Nephron (organoid): ENCODE data around the gene TRUB2.
A peak's percentile ranks its signal among the peaks of the same experiment; 100 is the strongest.

ENCODE experiments used
- H3K27ac Mint-ChIP-seq, 3 experiments: 2 replicates each; pipeline ENCODE4 v1.8.0; 2020; ENCODE audit warnings: mixed read lengths in 3 of 3, mild to moderate bottlenecking in 2 of 3, moderate library complexity in 1 of 3
- H3K27me3 Mint-ChIP-seq: 2 replicates; pipeline ENCODE4 v1.8.0; 2021; ENCODE audit warnings: low read depth, mild to moderate bottlenecking, moderate library complexity, mixed read lengths
- H3K36me3 Mint-ChIP-seq: 2 replicates; pipeline ENCODE4 v1.8.0; 2020; ENCODE audit warnings: low read depth, mixed read lengths
- H3K4me1 Mint-ChIP-seq: 2 replicates; pipeline ENCODE4 v1.8.0; 2020; ENCODE audit warnings: mixed read lengths
- H3K4me3 Mint-ChIP-seq, 3 experiments: 2 replicates each; pipeline ENCODE4 v1.8.0; 2020; ENCODE audit warnings: mild to moderate bottlenecking in 3 of 3, mixed read lengths in 3 of 3, moderate library complexity in 2 of 3
- H3K9me3 Mint-ChIP-seq: 2 replicates; pipeline ENCODE4 v1.8.0; 2020; ENCODE audit warnings: mixed read lengths
- TF ChIP-seq, protein P1 (sequence below), 3 experiments: fragments of 200-600 bp; sonication (generic); IDR thresholded peaks; one replicate each; pipeline ENCODE4 v1.5.0; 2021; ENCODE audit warnings: antibody characterized with exemption in 3 of 3; ENCODE audit not compliant: unreplicated experiment in 3 of 3

TRUB2 gene

DNA sequence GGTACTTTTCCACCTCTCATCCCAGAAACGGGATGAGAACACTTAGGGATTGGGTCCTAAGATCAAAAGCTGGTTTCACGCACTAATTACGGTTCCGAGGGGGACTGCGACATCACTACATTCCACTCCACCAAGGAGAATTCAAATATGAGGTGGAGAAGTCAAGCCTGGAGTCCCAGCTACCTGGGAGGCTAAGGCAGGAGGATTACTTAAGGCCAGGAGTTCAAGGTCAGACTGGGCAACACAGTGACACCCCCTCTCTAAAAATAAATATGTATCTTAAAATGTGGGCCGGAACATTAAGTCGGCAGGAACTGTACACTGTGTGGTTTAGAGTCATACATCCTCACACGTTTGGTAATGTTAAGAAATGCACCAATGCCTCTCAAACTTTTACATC is 48.0 kb downstream of the TRUB2 start:
- H3K36me3 Mint-ChIP-seq = peaks cover 24% of the 10 kb centered on the region
- H3K4me1 Mint-ChIP-seq = peaks cover 28% of the 10 kb centered on the region
- H3K4me3 Mint-ChIP-seq = peak overlapping the region; percentile 96 to 98 (median 98)
- H3K9me3 Mint-ChIP-seq = no peaks in the 10 kb centered on the region
- TF ChIP-seq, protein P1, sequence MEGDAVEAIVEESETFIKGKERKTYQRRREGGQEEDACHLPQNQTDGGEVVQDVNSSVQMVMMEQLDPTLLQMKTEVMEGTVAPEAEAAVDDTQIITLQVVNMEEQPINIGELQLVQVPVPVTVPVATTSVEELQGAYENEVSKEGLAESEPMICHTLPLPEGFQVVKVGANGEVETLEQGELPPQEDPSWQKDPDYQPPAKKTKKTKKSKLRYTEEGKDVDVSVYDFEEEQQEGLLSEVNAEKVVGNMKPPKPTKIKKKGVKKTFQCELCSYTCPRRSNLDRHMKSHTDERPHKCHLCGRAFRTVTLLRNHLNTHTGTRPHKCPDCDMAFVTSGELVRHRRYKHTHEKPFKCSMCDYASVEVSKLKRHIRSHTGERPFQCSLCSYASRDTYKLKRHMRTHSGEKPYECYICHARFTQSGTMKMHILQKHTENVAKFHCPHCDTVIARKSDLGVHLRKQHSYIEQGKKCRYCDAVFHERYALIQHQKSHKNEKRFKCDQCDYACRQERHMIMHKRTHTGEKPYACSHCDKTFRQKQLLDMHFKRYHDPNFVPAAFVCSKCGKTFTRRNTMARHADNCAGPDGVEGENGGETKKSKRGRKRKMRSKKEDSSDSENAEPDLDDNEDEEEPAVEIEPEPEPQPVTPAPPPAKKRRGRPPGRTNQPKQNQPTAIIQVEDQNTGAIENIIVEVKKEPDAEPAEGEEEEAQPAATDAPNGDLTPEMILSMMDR (IDR thresholded peaks at IDR 0.05; ENCODE audit: unreplicated experiment in 3 of 3) = no peak
- H3K27me3 Mint-ChIP-seq = no peaks in the 10 kb centered on the region
- H3K27ac Mint-ChIP-seq = peak overlapping the region in 1 of 3 experiments; percentile 57

DNA sequence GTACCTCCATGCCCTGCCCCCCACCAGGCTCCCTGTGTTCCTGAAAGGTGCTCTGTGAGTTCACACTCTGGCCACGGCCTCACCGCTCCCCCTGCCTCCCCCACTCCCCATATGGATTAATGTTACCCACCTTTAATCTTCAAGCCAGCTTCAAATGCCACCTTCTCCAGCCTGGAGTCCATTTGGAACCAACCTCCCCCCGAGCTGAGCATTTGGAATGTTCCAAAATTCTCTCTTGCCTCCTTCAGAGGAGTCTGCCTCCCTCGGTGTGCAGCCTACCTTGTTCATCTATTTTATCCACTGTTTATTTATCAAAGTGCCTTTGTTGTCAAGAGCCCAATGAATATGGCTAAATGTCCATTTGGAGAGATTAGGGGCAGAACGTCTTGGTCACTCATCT is 50.7 kb downstream of the TRUB2 start:
- Mint-ChIP-seq H3K4me3 (no peak overlapping the region), H3K27ac (no peak overlapping the region), H3K36me3 (peaks cover 39% of the 10 kb centered on the region), H3K9me3 (no peaks in the 10 kb centered on the region), H3K27me3 (no peaks in the 10 kb centered on the region), H3K4me1 (peaks cover 13% of the 10 kb centered on the region)
- TF ChIP-seq, protein P1 (IDR thresholded peaks at IDR 0.05; ENCODE audit: unreplicated experiment in 3 of 3) = no peak

DNA sequence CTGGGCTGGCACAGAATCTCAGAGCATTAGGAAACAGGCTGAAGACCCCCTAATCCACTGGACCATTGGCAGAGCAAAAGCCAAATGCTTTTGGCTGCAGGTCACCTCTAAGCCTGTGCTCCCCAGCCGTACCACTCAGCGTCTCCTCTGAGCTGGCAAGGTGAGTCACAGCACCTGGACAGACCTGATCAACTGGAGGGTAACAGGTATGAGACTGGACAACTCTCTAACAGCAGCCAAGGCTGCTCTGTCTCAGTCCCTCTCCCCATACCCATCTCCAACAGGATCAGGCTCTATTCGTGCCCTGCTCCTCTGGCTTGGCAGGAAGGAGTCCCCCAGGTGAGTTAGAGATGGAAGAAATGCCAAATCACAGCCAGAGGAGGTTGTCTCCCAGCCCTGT is 51.1 kb downstream of the TRUB2 start:
- Mint-ChIP-seq H3K9me3 (no peaks in the 10 kb centered on the region), H3K27me3 (no peaks in the 10 kb centered on the region), H3K36me3 (peaks cover 43% of the 10 kb centered on the region), H3K27ac (no peak overlapping the region), H3K4me3 (no peak overlapping the region), H3K4me1 (peaks cover 13% of the 10 kb centered on the region)
- TF ChIP-seq, protein P1 (IDR thresholded peaks at IDR 0.05; ENCODE audit: unreplicated experiment in 3 of 3) = no peak

DNA sequence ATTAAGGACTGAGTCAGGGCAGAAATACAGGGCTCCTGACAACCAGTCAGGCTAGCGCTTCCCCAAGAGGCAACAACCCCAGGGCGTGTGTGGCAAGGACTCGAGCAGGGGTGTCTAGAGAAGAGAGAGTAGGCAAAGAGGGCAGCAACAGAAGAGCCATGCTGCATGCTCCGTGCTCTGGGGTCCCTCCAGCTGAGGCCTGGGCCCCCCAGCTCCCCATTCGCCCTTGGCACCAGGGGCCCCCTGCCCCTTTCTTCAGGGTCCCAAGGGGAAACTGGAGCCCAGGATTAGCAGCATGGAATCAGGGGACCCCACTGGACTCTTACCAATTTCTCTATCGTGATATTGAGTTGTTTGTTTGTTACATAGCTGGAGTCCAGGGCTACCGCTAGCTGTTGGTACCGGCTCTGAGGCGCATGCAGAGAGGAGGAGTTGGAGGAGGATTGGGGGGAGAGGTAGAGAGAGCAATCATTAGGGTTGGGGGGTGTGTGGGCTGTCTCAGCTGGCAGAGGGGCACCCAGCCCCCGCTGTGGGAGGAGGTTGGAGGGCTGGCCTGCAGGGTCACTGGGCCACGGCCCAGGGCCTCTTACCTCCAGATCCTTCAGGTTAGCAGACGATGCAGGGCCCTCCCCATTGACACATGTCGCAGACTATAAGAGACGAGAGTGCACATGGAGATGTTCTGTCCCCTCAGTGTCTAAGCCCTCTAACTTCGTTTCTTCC is 55.2 kb downstream of the TRUB2 start:
- Mint-ChIP-seq H3K27ac (no peak overlapping the region), H3K9me3 (no peaks in the 10 kb centered on the region), H3K4me1 (no peaks in the 10 kb centered on the region), H3K36me3 (peaks cover 62% of the 10 kb centered on the region), H3K27me3 (no peaks in the 10 kb centered on the region), H3K4me3 (no peak overlapping the region)
- TF ChIP-seq, protein P1 (IDR thresholded peaks at IDR 0.05; ENCODE audit: unreplicated experiment in 3 of 3) = no peak

DNA sequence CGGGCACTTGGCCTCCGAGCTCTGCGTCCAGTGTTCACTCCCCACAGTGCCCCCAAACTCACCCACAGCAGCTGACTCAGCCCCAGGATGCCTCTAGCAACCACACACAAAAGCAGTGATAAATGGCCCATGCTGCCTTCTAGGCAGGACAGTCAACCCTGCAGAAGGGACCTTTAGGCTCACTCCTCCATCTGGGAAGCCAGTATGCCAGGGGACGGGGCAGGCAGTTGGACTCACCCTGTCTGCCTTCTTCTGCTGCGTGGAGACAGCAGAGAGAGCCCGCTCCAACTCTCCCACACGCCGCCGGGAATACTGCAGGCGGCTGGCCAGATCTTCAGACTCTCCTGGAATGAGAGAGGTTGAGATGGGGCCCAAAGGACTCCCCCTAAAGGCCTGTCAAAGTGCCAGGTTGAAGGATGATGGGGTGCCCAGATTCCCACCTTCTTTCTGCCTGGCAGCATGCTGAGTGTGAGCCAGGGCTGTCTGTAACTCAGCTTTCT is 56.8 kb downstream of the TRUB2 start:
- Mint-ChIP-seq H3K9me3 (no peaks in the 10 kb centered on the region), H3K27me3 (no peaks in the 10 kb centered on the region), H3K4me1 (no peaks in the 10 kb centered on the region), H3K27ac (no peak overlapping the region), H3K36me3 (peaks cover 62% of the 10 kb centered on the region), H3K4me3 (no peak overlapping the region)
- TF ChIP-seq, protein P1 (IDR thresholded peaks at IDR 0.05; ENCODE audit: unreplicated experiment in 3 of 3) = no peak

DNA sequence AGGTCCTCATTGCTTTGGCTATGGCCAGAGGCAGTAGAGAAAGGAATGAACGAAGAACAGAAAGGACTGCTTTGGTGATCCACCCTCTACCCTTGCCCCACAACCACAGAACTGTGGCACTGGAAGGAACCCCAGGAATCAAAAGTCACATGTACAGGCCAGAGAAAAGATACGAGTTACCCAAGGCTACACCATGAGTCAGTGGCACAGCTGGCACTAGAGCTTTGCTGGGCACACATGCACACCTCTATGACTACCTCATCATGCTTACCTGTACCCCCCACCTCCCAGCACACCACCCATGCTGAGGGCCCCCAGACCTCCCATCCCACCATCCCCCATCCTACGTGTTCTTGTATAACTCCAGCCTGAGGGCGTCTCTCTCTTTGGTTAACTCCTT is 59.6 kb downstream of the TRUB2 start:
- Mint-ChIP-seq H3K4me3 (no peak overlapping the region), H3K27ac (no peak overlapping the region), H3K27me3 (no peaks in the 10 kb centered on the region), H3K4me1 (no peaks in the 10 kb centered on the region), H3K9me3 (no peaks in the 10 kb centered on the region), H3K36me3 (peaks cover 70% of the 10 kb centered on the region)
- TF ChIP-seq, protein P1 (IDR thresholded peaks at IDR 0.05; ENCODE audit: unreplicated experiment in 3 of 3) = no peak
